ENCODE results near the gene TNS1.

The TNS1 gene

DNA sequence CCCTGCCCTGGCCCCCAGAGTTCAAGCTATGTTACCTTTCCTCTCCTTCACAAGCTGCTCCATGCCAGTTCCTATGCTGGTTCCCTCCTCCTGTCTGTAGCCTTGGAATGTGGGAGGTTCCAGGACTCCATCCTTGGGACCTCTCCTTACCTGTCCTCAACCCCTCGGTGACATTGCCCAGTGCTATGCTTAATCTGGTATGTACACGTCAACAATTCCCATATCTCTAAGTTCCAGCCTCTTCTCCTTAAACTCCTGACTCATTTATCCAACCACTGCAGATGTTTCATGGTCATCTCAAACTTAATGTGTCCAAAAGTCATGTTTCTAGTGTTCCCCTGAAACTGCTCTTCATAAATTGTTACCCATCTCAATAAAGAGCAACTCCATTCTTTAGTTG lies 160.8 kb downstream of the TNS1 start:
- DNase-seq: no peak

DNA sequence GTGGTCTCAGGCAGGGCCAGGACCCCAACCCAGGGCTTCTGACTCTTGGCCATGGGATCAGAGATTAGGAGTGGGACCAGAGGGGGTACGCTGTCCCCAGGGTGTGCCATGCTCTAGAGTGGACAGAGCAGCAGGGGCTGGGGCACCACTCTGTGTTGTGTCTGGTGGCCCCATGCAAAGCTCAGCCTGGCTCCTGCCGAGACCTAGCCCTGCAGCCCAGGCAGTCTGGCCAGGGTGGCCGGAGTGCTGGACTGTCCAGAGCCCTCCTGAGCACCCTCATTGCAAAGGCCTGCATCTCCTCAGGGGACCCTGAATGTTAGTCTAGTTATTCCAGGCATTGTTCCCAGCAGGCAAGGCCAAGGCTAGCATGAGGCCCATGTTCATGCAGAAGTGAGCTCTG lies 162.3 kb downstream of the TNS1 start:
- DNase-seq: no peak

DNA sequence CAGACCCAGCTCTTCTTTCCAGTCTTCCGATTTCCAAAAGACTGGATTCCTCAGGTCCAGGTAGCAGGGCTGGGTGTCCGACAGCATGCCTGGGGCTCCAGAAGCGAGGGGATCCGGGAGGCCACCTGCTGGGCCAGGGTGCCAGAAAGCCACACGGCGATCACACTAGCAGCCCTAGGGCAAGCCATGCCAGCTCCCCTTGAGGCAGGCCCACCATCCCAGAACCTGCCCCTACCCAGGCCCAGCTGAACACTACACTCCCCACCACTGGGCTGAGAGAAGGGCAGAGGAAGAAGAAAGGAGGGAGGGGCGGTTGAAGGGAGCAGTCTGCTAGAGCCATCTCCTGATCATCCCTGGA lies 163.1 kb downstream of the TNS1 start:
- no peak for DNase-seq

DNA sequence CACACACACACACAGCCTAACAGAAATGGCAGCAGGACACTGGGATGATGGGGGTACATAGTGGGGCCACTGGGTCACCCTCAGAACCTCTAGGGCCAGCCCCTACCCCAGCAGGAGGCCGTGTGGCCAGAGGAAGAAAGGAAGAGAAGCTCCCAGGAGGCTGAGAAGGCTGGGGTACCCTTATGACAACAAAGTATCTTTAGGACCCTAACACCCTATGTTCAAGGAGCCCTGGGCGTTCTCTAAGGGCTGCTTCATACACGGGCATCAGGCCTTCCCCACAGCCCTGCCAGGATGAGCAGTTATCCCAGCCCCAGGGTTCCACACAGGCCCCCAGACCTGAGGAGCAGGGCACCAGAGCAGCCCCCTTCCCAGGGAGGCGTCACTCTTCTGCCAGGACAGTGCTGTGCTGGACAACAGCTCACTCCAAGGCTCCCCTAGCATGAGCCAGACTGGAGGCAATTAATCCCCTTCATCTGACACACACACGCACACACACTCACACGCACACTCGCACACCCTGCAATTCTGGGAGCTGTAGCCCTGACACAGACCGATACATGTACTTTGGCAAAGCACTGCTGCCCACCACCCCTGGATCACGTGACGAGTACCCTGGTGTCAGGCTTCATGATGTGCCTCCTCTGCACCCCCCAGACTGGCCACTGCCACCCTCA lies 163.6 kb downstream of the TNS1 start:
- DNase-seq: no peak

DNA sequence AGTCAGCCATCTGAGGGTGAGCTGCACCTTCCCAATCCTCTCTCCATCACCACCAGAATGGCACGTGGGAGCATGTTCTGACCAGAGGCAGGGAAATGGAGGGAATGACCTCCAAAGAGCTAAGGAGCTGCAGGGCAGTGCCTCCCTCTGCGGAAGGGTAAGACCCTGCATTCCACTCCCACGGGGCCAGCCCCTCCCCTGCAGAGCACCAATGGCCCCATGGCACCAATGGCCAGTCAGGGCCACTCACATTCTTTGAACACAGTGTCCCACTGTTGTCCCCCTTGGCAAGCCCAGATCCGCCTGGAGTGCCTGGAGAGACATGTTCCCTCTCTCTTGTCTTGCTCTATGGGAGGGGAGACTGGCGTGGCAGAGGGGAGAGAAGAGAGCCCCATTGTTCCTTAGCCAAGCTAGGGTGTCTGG lies 164.4 kb downstream of the TNS1 start:
- no peak for DNase-seq

DNA sequence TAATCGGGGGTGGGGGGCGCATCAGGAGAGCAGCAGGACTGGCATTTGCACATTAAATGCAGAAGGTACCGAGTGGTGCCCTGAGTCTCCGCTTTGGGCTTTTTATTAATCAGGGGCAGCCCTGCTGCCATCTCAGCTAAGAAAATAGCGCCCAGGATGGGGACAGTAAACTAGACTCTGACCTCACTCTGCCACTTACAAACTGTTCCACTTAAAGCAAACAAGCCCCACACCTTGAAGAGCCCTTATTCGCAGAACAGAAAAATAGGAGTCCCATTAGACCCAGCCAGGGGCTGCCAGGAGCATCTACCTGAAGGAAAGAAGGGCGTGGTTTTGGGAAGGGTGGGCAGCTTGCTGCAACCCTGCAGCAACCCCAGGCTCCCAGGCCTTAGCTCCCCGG lies 165.3 kb downstream of the TNS1 start:
- no peak for DNase-seq

DNA sequence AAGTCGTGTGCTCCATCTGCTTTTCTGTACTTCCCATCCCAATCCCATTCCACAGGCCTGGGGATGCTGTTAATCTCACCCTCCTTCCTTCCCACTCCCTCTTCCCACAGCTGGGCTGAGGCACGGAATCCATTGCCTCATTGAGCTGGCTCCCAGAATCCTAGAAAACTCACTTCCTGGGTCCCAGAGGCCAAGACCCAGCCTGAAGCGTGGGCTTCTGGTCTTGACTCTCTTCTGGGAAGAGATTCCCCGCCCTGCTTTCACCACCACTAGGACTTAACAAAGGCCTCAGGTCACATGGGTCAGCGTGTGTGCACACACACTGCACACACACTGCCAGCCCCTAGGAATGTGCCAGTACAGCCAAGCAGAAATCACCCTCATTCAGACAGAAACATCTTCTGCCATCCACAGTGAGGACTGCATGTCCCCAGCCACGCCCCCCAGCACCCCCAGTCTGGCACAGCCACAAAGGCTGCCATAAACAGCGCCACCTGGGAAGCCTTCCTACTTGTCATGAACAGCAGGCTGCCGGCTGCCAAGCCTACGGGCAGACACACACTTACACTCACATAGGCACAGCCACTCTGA lies 165.8 kb downstream of the TNS1 start:
- DNase-seq: no peak

DNA sequence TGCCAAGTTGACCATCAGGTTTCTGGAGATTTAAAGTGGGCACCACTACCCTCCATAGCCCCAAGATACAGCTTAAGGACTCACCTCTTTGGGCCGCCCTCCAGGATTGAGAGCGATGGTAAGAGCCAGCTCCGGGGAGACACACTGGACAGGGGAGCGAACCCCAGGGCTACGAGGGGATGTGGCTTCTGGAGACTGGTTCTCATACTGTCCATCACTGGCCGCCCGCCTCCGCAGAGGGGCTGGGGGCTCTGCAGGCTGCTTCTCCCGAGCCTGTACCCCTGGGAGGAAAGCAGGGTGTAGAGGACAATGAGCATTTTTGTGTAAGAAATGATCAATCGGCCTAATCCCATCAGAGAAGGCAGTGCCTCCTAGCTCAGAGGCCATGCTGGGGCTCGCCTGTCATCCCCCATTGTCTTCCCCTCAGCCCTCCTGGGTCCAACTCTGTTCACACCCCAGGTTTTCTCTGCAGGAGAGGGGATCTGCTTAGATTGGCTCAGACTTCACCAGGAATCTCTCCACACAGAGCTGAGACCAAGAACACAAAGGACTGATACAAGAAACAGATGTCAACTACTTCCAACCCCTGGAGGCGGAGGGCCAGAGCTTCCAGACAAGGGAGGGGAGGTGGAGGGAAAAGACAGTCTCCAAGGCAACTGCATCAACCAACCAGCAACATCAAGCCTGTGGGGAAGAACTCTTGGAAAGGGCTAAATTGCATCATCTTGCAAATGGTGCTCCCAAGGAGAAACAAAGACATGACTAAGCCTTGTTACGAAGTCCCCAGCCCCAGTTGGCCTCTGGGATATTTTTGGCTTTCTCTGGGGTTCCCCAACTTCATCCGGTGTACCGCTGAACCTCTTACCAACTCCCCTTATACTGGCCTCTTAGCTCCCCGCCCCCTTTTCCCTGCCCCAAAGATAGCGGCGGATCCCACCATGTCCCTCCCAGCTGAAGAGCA lies 166.6 kb downstream of the TNS1 start:
- no peak for DNase-seq

DNA sequence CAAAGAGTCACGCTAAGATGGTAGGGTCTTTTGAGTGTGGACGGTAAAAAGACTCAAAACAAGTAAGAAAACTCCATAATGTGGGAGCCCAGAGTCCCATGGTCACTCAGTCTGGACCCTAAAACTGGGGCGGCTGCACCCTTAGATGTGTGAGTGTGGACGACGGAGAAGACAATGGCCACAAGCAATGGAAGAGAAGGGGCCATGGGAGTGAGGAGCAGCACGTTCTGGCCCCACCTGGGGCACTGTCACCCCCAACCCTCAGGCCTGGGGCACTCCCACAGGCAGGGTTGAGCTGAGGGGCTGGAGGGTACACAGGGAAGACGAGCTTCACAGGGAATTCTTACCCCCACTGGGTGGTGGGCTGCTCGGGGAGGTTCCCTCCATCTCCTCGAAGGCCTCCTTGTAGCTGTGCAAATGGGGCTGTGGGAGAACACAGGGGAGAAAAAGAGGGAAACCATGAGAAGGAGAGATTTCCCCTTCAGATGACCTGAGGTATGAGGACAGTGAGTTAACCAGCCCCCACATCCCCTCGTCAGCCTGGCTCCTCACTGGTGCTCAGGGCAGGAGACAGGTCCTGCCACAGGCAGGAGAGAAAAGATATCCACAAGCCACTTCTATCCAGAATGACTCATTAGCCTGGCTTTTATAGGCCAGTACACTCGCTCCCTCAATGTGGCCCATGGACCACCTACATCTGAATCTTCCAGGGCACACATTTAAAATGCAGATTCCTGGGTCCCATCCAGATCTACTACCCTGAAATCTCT lies 167.9 kb downstream of the TNS1 start:
- DNase-seq: no peak

DNA sequence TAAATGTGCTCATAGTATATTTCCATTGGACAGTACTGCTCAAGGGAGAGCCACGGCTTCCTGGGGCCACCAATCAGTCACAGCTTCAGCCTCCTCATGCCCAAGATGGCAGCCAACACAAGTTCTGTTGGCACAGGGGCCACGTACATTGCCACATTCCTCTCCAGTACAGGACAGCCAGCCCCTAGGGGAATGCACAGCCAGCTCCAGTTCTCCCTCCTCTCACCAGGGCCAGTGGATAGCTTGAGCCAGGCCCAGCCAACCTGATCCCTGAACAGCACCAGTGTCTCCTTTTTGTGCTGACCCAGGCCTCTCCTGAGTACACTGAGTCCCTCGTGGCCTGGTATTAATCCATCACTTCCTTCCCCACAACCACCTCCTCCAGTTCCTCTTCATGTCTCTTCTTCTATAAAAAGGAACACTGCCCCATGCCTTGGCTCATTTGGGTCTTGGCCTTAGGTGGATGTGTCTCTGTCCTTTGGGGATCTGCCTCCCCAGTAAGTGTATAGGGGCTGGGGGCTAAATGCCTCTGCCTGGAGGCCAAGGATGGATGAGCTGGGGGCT lies 168.7 kb downstream of the TNS1 start:
- DNase-seq: no peak

DNA sequence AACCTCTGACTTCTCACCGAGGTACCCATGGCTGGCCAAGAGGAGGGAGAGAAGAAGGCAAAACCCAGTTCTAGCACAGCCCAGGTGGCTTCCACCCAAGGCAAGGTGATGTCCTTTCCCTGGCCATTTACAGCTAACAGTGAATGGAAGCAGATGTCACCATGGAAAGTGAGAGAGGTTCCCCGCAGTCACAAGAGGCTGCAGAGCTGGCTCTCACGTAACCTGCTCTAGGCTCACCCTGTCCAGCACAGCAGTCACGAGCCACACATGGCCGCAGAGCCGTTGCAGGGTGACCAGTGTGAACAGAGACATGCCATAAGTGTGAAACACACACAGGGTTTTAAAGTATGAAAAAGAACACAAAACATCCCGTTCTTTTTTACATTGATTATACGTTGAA lies 169.4 kb downstream of the TNS1 start:
- no peak for DNase-seq

DNA sequence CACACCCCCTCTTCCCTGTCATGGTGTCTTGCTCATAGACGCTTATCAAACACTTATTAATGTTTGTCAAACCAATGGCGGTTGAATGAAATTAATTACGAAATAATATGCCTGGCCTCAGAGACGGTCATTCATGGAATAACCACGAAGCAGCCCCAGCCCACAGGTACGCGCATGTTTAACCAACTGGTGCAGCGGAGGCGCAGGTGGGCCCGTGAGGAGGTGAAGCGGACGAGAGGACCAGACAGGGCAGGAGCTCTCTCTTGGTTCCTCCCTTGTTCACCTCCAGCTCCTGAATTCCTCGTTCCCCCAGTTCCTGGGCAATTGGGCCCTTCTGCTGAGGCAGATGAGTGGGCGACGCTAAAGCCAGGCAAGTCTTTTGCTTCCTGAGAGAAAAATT lies 169.8 kb downstream of the TNS1 start:
- DNase-seq: no peak

DNA sequence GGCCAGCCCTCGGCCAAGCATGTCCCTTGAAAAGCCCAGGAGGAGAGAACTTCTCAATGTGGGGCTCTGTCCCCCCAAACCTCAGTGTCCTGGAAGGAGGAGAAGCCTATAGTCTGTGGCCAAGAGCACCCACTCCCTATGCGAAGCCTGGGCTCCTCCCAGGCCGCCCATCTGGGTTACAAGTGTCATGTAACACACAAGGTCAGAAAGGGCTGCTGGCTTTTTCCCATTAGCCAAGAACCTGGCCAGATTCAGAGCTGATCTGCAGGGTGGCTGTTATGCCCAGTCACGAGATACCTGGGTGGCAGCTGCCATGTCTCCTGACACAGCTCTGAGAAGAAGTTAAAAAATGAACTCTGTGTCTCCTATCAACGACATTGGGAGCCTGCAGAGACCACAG lies 170.7 kb downstream of the TNS1 start:
- no peak for DNase-seq

DNA sequence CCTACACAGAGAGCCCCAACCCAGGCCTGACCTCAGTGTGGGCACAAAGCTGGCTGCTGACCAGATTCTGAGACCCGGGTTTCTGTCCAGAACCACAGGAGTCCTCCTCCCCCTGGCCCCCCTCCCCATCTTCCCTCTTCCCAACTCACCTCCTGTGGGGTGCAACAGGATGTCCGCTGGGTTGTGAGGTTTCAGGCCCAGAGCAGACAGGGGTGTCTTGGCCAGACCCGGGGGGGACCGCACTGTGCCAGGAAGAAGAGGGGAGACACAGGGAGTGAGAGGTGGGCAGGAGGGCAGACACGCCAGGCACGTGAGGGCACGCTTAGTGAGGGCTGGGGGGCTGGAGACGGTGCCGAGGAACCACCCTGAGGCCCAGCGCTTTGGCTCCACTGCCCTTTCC lies 171.5 kb downstream of the TNS1 start:
- DNase-seq: no peak

DNA sequence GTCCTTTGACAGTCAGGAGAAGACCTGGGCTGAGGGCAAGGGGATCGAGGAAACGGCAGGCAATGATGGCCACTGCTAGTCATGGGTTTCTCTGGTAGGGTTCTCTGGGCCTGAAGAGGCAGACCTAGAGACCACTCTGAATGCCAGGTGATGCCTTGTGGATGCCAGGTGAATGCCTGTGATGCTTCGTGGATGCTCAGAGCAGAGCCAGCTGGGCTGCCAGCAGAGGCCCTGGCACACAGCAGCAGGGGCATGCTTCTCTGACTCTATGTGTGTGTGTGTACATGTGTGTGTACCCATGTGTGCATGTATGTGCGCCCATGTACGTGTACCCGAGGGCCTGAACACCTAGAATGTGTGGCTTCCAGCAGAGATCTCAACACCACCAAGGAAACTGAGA lies 172.0 kb downstream of the TNS1 start:
- DNase-seq: no peak

DNA sequence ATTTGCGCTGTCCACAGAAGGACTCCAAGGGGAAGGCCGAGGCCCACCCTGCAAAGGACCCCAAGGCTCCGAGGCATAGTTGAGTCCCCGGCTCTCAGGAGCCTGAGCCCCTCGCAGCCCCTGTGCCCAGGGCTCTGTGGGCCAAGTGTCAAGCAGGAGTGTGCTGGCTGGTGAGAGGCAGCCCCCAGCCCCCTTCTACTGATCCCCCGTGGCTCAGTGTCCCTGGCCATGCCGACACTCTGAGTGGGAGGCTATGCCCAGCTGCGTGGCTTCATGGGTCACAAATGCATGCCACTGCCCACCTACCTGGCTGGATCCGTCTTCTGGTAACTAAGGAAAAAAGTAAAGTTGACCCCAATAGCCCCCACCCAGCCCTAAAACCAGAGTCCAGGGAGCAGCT lies 172.7 kb downstream of the TNS1 start:
- DNase-seq: no peak

DNA sequence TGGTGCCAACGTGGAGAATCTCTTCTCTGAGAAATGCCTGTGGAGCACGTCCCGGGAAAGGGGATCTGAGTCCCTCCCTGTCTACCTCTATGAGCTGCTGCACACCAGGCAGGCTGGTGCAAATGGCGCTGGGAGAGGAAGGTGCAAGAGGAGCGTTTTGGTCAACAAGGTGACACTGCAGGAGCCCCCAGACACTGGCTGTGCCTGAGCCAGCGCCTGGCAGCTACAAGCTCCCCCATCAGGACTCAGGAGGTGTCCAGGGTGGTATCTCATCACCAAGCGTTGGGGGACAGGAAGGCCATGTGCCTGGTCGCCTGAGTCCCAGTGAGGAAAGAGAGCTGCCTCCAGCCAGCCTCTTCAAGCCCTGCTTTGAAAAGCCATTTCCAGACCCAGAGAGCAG lies 173.4 kb downstream of the TNS1 start:
- DNase-seq: no peak

DNA sequence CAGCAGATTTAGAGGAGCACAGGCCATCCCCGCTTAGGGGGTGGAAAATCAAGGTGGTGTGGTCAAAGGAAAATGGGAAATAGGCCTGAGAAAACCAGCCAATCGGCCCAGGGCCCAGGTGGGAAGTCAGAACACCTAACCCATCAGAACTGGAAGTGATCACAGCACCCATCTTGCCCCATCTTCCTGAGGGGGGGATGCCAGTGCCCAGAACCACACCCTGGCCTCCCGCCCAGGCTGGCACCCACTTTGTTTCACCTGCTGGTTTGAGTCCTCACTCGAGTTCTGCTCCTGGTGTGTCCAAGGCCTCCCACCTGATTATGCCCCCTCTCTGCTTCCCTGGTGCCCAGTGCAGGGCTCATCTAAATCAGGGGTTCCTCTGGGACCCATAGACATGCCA lies 174.5 kb downstream of the TNS1 start:
- no peak for DNase-seq

DNA sequence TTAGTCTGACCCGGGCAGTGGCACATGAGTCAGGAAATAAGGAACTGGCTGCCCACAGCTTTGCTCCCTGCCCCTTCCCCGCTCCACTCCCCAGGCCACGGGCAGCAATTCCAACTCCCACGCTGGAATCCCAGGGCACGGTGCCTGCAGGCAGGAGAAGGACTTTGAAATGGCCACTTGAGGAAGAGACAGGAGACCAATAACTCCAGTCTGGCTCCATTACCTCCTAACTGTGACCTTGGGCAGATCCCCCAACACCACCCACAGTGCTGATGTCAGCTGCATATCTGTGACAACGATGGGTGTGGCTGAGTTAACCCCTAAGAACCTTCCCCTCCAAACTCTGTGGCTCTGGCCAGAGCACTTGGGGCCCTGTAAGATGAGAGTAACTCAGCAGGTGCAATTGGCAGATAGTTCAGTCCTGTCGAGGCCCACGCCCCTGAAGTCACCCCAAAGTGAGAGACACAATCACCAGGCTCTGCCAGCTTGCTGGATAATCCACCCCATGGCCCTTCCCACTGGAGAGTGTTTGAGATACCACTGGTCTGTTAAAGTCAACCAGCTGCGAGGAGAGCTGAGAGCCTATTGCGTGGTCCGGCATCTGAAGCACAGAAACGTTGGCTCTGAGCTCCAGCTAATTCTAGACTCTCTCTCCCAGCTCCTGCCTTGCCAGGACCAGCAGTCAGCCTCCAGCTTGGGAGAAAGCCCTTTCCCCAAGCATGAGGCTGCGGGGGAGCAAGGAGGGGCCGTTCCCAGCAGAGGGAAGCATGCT lies 175.2 kb downstream of the TNS1 start:
- no peak for DNase-seq

DNA sequence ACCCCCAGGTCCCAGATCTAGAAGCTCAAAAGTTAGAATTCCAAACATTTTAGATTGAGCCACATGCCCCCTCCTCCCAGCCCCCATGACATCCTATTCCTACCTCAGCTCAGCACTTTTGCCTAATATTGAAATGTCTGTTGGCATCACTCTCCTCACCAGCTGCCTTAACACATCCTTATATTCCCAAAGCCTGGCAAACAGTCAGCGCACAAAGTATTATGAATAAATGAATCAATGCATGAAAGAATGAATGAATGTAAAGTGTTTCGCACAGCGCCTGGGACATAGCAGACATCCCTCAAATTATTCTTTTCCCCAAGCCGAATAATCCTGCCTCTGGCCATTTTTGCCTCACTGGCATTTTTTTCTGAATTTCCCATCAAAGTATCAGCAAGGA lies 175.8 kb downstream of the TNS1 start:
- DNase-seq: no peak

DNA sequence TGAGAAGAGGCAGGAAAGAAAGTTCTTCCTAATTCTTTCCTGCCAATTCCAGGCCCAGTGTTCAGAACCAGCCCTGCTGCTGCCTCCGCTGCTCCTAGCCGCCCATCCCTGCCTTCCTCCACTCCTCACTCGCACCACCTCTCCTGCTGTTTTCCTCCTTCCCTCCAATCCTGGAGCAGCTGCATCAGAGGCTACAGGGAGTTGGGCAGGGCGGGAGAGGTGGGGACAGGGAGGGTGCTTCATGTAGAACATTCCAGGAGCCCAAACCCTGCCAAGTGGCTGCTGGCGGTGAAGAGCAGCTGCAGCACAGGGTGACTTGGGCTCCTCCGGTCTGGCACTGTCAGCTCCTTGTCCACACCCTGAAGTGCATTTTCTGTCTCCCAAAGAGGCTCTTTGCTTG lies 176.3 kb downstream of the TNS1 start:
- no peak for DNase-seq

All from AML-193 (cell line).